ENCODE data around the gene ZNF136.

DNA sequence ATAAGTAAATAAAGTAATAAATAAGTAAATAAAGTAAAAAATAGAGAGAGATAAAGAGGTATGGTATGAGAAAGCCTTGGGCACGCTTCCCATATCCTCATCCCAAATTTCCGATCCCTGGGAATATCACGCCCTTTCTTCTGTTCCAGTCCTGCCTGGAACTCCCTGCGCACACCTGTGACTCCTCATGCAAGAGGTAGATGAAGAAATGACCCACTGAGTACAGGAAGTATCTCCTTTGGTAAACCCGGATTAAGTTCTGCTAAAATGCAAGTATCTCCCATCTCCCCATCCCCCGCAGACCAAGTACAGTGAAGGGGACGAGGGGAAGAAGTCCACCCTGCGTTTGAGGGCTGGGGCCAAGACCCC, 399 bp upstream of the ZNF136 start:
- TF ChIP-seq, protein P1, sequence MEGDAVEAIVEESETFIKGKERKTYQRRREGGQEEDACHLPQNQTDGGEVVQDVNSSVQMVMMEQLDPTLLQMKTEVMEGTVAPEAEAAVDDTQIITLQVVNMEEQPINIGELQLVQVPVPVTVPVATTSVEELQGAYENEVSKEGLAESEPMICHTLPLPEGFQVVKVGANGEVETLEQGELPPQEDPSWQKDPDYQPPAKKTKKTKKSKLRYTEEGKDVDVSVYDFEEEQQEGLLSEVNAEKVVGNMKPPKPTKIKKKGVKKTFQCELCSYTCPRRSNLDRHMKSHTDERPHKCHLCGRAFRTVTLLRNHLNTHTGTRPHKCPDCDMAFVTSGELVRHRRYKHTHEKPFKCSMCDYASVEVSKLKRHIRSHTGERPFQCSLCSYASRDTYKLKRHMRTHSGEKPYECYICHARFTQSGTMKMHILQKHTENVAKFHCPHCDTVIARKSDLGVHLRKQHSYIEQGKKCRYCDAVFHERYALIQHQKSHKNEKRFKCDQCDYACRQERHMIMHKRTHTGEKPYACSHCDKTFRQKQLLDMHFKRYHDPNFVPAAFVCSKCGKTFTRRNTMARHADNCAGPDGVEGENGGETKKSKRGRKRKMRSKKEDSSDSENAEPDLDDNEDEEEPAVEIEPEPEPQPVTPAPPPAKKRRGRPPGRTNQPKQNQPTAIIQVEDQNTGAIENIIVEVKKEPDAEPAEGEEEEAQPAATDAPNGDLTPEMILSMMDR (IDR thresholded peaks at IDR 0.05) = no peak
- no peak for TF ChIP-seq EZH2 (IDR thresholded peaks at IDR 0.05)
